SK-N-SH (cell line): ENCODE measurements around the gene CAMSAP1. TPM values are rescaled to one million over a fixed set of nuclear protein-coding genes. Genes with fewer than 3 reads are reported as not detected.

Experiments used
- CTCF ChIA-PET: fragments of 300-600, 350-600 bp; formaldehyde crosslinking; extraction: SDS; loops from one replicate; lab custom pipeline; 2021; lab: Yijun Ruan, JAX
- POLR2A ChIA-PET: fragments of 350-600 bp; sonication (Branson Sonifier 250); formaldehyde crosslinking; extraction: SDS; loops from one replicate; lab custom pipeline; 2020; ENCODE audit warnings: antibody characterized with exemption, inconsistent platforms; lab: Yijun Ruan, JAX
- DNase-seq: peaks from one replicate; pipeline ENCODE4 v3.0.0; 2012
- H2AFZ ChIP-seq: fragments of 200-600 bp; sonication (generic); 2 replicates; pipeline ENCODE4 v1.8.1; 2016; ENCODE audit warnings: antibody characterized with exemption, mild to moderate bottlenecking, low read depth
- H3F3A ChIP-seq: fragments of 200-600 bp; sonication (generic); replicated peaks from 2 replicates; pipeline ENCODE3; 2016; ENCODE audit warnings: antibody characterized with exemption, mild to moderate bottlenecking; ENCODE audit not compliant: insufficient read depth
- H3K27ac ChIP-seq, 2 experiments: fragments of 200-500 bp in 1 of 2; fragments of 200-600 bp in 1 of 2; sonication (Bioruptor generic) in 1 of 2; sonication (generic), shearing (Covaris generic) in 1 of 2; 2 replicates each; pipeline versions ENCODE4 v1.5.1 to v1.6.1; 2014 to 2016; ENCODE audit warnings: low read depth in 2 of 2, inconsistent platforms in 1 of 2, low read length in 1 of 2, mild to moderate bottlenecking in 1 of 2, mixed read lengths in 1 of 2
- H3K27me3 ChIP-seq: fragments of 200-600 bp; sonication (generic), shearing (Covaris generic); 2 replicates; pipeline ENCODE4 v1.6.1; 2016; ENCODE audit warnings: mixed run types; ENCODE audit not compliant: insufficient read depth
- H3K36me3 ChIP-seq, 2 experiments: fragments of 200-500 bp in 1 of 2; fragments of 200-600 bp in 1 of 2; sonication (Bioruptor generic) in 1 of 2; sonication (generic) in 1 of 2; replicated peaks in 1 of 2; 2 replicates each; pipeline versions ENCODE3 to v1.5.1; 2014 to 2016; ENCODE audit warnings: low read length in 1 of 2, mild to moderate bottlenecking in 1 of 2; ENCODE audit not compliant: insufficient read depth in 2 of 2, control insufficient read depth in 1 of 2
- H3K4me1 ChIP-seq, 2 experiments: fragments of 200-500 bp in 1 of 2; fragments of 200-600 bp in 1 of 2; sonication (Bioruptor generic) in 1 of 2; sonication (generic), shearing (Covaris generic) in 1 of 2; 2 replicates each; pipeline versions ENCODE4 v1.5.1 to v1.6.1; 2014 to 2016; ENCODE audit warnings: low read depth in 1 of 2, low read length in 1 of 2, mixed run types in 1 of 2; ENCODE audit not compliant: insufficient read depth in 2 of 2, control insufficient read depth in 1 of 2
- H3K4me2 ChIP-seq: fragments of 200-600 bp; sonication (generic), shearing (Covaris generic); 2 replicates; pipeline ENCODE4 v1.6.1; 2017; ENCODE audit warnings: mixed run types
- H3K4me3 ChIP-seq, 2 experiments: fragments of 200-500 bp in 1 of 2; fragments of 200-600 bp in 1 of 2; sonication (Bioruptor generic) in 1 of 2; sonication (generic), shearing (Covaris generic) in 1 of 2; 2 replicates each; pipeline versions ENCODE4 v1.5.1 to v1.8.1; 2014 to 2016; ENCODE audit warnings: low read depth in 2 of 2, inconsistent platforms in 1 of 2, low read length in 1 of 2, mild to moderate bottlenecking in 1 of 2, mixed read lengths in 1 of 2, moderate library complexity in 1 of 2
- H3K79me2 ChIP-seq: fragments of 200-600 bp; sonication (generic); 2 replicates; pipeline ENCODE4 v1.8.1; 2017; ENCODE audit warnings: mild to moderate bottlenecking; ENCODE audit not compliant: insufficient read depth
- H3K9ac ChIP-seq: fragments of 200-600 bp; sonication (generic); 2 replicates; pipeline ENCODE4 v1.6.1; 2017; ENCODE audit warnings: mixed run types
- H3K9me2 ChIP-seq: fragments of 200-600 bp; sonication (generic); 2 replicates; pipeline ENCODE4 v1.6.1; 2017; ENCODE audit warnings: mixed run types
- H3K9me3 ChIP-seq: fragments of 200-600 bp; sonication (generic); 2 replicates; pipeline ENCODE4 v1.6.1; 2017; ENCODE audit warnings: mixed run types, mild to moderate bottlenecking, moderate library complexity
- H4K20me1 ChIP-seq: fragments of 200-600 bp; sonication (generic); 2 replicates; pipeline ENCODE4 v1.6.1; 2017; ENCODE audit warnings: mild to moderate bottlenecking, mixed run types; ENCODE audit not compliant: insufficient read depth
- FOXJ3 ChIP-seq: sonication (generic); formaldehyde crosslinking; IDR thresholded peaks from 2 replicates; pipeline ENCODE4 v1.5.1; 2020; ENCODE audit warnings: mild to moderate bottlenecking, missing genetic modification reagents
- GABPA ChIP-seq: IDR thresholded peaks from 2 replicates; pipeline ENCODE4 v1.4.0; 2012; ENCODE audit warnings: low read depth, mild to moderate bottlenecking
- MEF2A ChIP-seq: IDR thresholded peaks from 2 replicates; pipeline ENCODE4 v1.4.0; 2012; ENCODE audit warnings: low read depth, borderline replicate concordance
- MXI1 ChIP-seq: IDR thresholded peaks from 2 replicates; pipeline ENCODE4 v1.6.1; 2012; ENCODE audit warnings: mild to moderate bottlenecking, low read depth, low read length, improper control_type of control experiment
- NFIC ChIP-seq: IDR thresholded peaks from 2 replicates; pipeline ENCODE4 v1.4.0; 2012; ENCODE audit warnings: borderline replicate concordance
- POLR2AphosphoS5 ChIP-seq: IDR thresholded peaks from 2 replicates; pipeline ENCODE4 v1.6.1; 2012; ENCODE audit warnings: low read depth, low read length
- RCOR1 ChIP-seq: fragments of 150-350 bp; IDR thresholded peaks from 2 replicates; pipeline ENCODE4 v1.6.1; 2017; ENCODE audit warnings: antibody characterized with exemption, low read length
- TCF12 ChIP-seq: IDR thresholded peaks from 2 replicates; pipeline ENCODE4 v1.4.0; 2012
- TEAD4 ChIP-seq: IDR thresholded peaks from 2 replicates; pipeline ENCODE4 v1.4.0; 2012; ENCODE audit warnings: mild to moderate bottlenecking, borderline replicate concordance; ENCODE audit not compliant: insufficient read depth
- YY1 ChIP-seq: IDR thresholded peaks from 2 replicates; pipeline ENCODE4 v1.4.0; 2012; ENCODE audit warnings: low read depth, mild to moderate bottlenecking
- WGBS: methylation state at CpG from one replicate; pipeline ENCODE4 v1.1.6; 2017; ENCODE audit warnings: low lambda C conversion rate; 5-methylcytosine and 5-hydroxymethylcytosine counted together
- polyA plus RNA-seq, 3 experiments: library from polyadenylated mRNA; depleted of rRNA; stranded (reverse); fragments of >200 nt; gene quantifications; 2 replicates each; pipeline ENCODE4 v1.2.3, GENCODE V29; 2012
- TF ChIP-seq, protein P1 (sequence below): fragments of 150-350 bp; IDR thresholded peaks from 2 replicates; pipeline ENCODE4 v1.6.1; 2016; ENCODE audit warnings: mild to moderate bottlenecking, low read depth, low read length
- TF ChIP-seq, protein P2 (sequence below): IDR thresholded peaks from 2 replicates; pipeline ENCODE4 v1.4.0; 2012; ENCODE audit warnings: low read depth, borderline replicate concordance
- TF ChIP-seq, protein P3 (sequence below): fragments of 200-600 bp; sonication (generic); IDR thresholded peaks from 2 replicates; pipeline ENCODE4 v1.6.1; 2017; ENCODE audit warnings: antibody characterized with exemption, mild to moderate bottlenecking, moderate library complexity
- TF ChIP-seq, protein P4 (sequence below): IDR thresholded peaks from 2 replicates; pipeline ENCODE4; 2012
- TF ChIP-seq, protein P5 (sequence below): fragments of 150-350 bp; IDR thresholded peaks from 2 replicates; pipeline ENCODE4 v1.6.1; 2017; ENCODE audit warnings: antibody characterized with exemption, low read length, low read depth, borderline replicate concordance

Gene CAMSAP1
- polyA plus RNA-seq, 1 of the 3 experiments (the other 2 are of a cell fraction) = 8.9 TPM

DNA sequence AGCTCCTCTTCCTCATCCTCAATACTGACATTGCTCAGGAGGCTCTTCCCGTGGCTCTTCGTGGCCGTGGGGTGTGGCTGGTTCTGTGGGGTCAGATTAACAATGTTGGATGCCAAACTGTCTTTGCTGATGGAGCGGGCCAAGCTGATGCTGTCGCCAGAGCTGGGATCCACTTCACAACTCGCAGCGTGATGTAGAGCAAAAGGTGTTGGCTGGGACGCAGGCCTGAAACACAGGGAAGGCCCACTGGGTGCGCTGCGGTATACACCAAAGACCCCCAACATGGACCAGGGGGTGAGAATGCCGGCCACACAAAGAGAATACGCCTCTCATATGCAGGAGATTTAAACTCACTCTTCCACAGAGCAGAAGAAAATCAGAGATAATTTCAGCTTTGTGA, 84.3 kb downstream of the CAMSAP1 start:
- ChIA-PET CTCF (no interaction called here), POLR2A (no interaction called here)
- Histone ChIP-seq H3K9me3 (no peaks in the 10 kb centered on the region), H3K36me3 (peaks cover 24 to 60% of the 10 kb centered on the region in 2 experiments), H3K9ac (no peak overlapping the region), H3K79me2 (peaks cover 24% of the 10 kb centered on the region; the same call in 1 of the 2 replicates), H3K9me2 (no peaks in the 10 kb centered on the region), H3K4me2 (no peak overlapping the region), H3F3A (no peaks in the 10 kb centered on the region), H3K4me3 (no peak overlapping the region), H3K27me3 (no peaks in the 10 kb centered on the region), H3K27ac (no peak overlapping the region), H4K20me1 (0 out of 2 replicates have a peak, but pooled peaks cover 9% of the 10 kb centered on the region), H2AFZ (no peak overlapping the region), H3K4me1 (no peaks in the 10 kb centered on the region)
- TF ChIP-seq, protein P1, sequence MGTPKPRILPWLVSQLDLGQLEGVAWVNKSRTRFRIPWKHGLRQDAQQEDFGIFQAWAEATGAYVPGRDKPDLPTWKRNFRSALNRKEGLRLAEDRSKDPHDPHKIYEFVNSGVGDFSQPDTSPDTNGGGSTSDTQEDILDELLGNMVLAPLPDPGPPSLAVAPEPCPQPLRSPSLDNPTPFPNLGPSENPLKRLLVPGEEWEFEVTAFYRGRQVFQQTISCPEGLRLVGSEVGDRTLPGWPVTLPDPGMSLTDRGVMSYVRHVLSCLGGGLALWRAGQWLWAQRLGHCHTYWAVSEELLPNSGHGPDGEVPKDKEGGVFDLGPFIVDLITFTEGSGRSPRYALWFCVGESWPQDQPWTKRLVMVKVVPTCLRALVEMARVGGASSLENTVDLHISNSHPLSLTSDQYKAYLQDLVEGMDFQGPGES = no peak
- no peak for TF ChIP-seq RCOR1
- TF ChIP-seq, protein P2, sequence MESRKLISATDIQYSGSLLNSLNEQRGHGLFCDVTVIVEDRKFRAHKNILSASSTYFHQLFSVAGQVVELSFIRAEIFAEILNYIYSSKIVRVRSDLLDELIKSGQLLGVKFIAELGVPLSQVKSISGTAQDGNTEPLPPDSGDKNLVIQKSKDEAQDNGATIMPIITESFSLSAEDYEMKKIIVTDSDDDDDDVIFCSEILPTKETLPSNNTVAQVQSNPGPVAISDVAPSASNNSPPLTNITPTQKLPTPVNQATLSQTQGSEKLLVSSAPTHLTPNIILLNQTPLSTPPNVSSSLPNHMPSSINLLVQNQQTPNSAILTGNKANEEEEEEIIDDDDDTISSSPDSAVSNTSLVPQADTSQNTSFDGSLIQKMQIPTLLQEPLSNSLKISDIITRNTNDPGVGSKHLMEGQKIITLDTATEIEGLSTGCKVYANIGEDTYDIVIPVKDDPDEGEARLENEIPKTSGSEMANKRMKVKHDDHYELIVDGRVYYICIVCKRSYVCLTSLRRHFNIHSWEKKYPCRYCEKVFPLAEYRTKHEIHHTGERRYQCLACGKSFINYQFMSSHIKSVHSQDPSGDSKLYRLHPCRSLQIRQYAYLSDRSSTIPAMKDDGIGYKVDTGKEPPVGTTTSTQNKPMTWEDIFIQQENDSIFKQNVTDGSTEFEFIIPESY = no peak
- TF ChIP-seq, protein P3, sequence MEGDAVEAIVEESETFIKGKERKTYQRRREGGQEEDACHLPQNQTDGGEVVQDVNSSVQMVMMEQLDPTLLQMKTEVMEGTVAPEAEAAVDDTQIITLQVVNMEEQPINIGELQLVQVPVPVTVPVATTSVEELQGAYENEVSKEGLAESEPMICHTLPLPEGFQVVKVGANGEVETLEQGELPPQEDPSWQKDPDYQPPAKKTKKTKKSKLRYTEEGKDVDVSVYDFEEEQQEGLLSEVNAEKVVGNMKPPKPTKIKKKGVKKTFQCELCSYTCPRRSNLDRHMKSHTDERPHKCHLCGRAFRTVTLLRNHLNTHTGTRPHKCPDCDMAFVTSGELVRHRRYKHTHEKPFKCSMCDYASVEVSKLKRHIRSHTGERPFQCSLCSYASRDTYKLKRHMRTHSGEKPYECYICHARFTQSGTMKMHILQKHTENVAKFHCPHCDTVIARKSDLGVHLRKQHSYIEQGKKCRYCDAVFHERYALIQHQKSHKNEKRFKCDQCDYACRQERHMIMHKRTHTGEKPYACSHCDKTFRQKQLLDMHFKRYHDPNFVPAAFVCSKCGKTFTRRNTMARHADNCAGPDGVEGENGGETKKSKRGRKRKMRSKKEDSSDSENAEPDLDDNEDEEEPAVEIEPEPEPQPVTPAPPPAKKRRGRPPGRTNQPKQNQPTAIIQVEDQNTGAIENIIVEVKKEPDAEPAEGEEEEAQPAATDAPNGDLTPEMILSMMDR = no peak
- no peak for TF ChIP-seq TEAD4
- TF ChIP-seq, protein P4, sequence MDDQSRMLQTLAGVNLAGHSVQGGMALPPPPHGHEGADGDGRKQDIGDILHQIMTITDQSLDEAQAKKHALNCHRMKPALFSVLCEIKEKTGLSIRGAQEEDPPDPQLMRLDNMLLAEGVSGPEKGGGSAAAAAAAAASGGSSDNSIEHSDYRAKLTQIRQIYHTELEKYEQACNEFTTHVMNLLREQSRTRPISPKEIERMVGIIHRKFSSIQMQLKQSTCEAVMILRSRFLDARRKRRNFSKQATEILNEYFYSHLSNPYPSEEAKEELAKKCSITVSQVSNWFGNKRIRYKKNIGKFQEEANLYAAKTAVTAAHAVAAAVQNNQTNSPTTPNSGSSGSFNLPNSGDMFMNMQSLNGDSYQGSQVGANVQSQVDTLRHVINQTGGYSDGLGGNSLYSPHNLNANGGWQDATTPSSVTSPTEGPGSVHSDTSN = no peak
- no peak for TF ChIP-seq FOXJ3 (CRISPR knock-in tag)
- no peak for TF ChIP-seq POLR2AphosphoS5
- no peak for TF ChIP-seq TCF12
- TF ChIP-seq GABPA = no peak
- TF ChIP-seq MEF2A = no peak
- TF ChIP-seq NFIC = no peak
- no peak for TF ChIP-seq YY1
- TF ChIP-seq MXI1 = no peak
- TF ChIP-seq, protein P5, sequence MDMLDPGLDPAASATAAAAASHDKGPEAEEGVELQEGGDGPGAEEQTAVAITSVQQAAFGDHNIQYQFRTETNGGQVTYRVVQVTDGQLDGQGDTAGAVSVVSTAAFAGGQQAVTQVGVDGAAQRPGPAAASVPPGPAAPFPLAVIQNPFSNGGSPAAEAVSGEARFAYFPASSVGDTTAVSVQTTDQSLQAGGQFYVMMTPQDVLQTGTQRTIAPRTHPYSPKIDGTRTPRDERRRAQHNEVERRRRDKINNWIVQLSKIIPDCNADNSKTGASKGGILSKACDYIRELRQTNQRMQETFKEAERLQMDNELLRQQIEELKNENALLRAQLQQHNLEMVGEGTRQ = no peak
- WGBS = over 99% methylated on average over 12 of the region's 12 CpGs
- DNase-seq = no peak
